Effector memory CD8-positive, alpha-beta T cell (primary cell): Measurements from ENCODE around the gene ZNF771.
"Not testable (repeated sequence)": the region's sequence is repeated elsewhere in the genome, so short reads cannot be mapped to it uniquely, and the experiment has no call there.

Experiments used
- ATAC-seq: fragments of 150-1000 bp; cut with Tn5 transposase; replicated peaks from 2 replicates; pipeline ENCODE4 v1.10.0; 2021; ENCODE audit warnings: mild to moderate bottlenecking, moderate library complexity
- DNase-seq, 3 experiments: peaks; one replicate each; pipeline ENCODE4 v3.0.0; 2021
- H3K27ac Mint-ChIP-seq, 2 donors: one replicate each; pipeline ENCODE4 v1.8.0; 2022; ENCODE audit warnings: mild to moderate bottlenecking in 2 of 2, mixed read lengths in 2 of 2, moderate library complexity in 2 of 2
- H3K27me3 Mint-ChIP-seq, 2 donors: one replicate each; pipeline ENCODE4 v1.8.0; 2022; ENCODE audit warnings: mixed read lengths in 2 of 2
- H3K36me3 Mint-ChIP-seq: one replicate; pipeline ENCODE4 v1.8.0; 2022; ENCODE audit warnings: mild to moderate bottlenecking, moderate library complexity, mixed read lengths; ENCODE audit not compliant: insufficient read depth
- H3K4me1 Mint-ChIP-seq, 2 donors: one replicate each; pipeline ENCODE4 v1.8.0; 2022; ENCODE audit warnings: low read depth in 2 of 2, mixed read lengths in 2 of 2
- H3K4me3 Mint-ChIP-seq, 2 donors: one replicate each; pipeline ENCODE4 v1.8.0; 2022; ENCODE audit warnings: mild to moderate bottlenecking in 2 of 2, mixed read lengths in 2 of 2, moderate library complexity in 2 of 2
- H3K9me3 Mint-ChIP-seq, 2 donors: one replicate each; pipeline ENCODE4 v1.8.0; 2022; ENCODE audit warnings: mixed read lengths in 2 of 2

The ZNF771 gene

GRCh38 chr16:30457743-30458560 is 50.5 kb downstream of the ZNF771 start:
- Mint-ChIP-seq H3K36me3 (peaks cover 18% of the 10 kb centered on the region), H3K9me3 (no peaks in the 10 kb centered on the region), H3K27me3 (no peaks in the 10 kb centered on the region), H3K4me3 (peak overlapping the region; percentile 68 to 75), H3K4me1 (peaks cover 27 to 54% of the 10 kb centered on the region in 2 donors), H3K27ac (peak overlapping the region; percentile 85 to 87)
- ATAC-seq = no peak
- no peak for DNase-seq

GRCh38 chr16:30458561-30459394 is 51.4 kb downstream of the ZNF771 start:
- Mint-ChIP-seq H3K4me1 (peaks cover 27 to 54% of the 10 kb centered on the region in 2 donors), H3K36me3 (peaks cover 18% of the 10 kb centered on the region), H3K27ac (peak overlapping the region; percentile 85 to 87), H3K9me3 (no peaks in the 10 kb centered on the region), H3K27me3 (no peaks in the 10 kb centered on the region), H3K4me3 (peak overlapping the region; percentile 68 to 75)
- peak; percentile 97 for ATAC-seq
- DNase-seq = peak; percentile 67 to 69 (median 68)

GRCh38 chr16:30459456-30459855 is 52.0 kb downstream of the ZNF771 start:
- no peak for DNase-seq
- Mint-ChIP-seq H3K4me3 (peak overlapping the region; percentile 68 to 75), H3K4me1 (peaks cover 24 to 47% of the 10 kb centered on the region in 2 donors), H3K27me3 (no peaks in the 10 kb centered on the region), H3K36me3 (peaks cover 18% of the 10 kb centered on the region), H3K27ac (peak overlapping the region; percentile 85 to 87), H3K9me3 (no peaks in the 10 kb centered on the region)
- ATAC-seq = no peak

- H3K4me1 Mint-ChIP-seq = peaks cover 23 to 33% of the 10 kb centered on the region in 2 donors
- ATAC-seq, H3K27ac Mint-ChIP-seq, DNase-seq, H3K9me3 Mint-ChIP-seq, H3K27me3 Mint-ChIP-seq, H3K36me3 Mint-ChIP-seq, H3K4me3 Mint-ChIP-seq: not testable (repeated sequence)
These were observed 54.0 kb downstream of the ZNF771 start for GRCh38 chr16:30461426-30461825.

GRCh38 chr16:30464078-30464477 is 56.7 kb downstream of the ZNF771 start:
- ATAC-seq (no peak), DNase-seq (no peak)
- no peaks in the 10 kb centered on the region for H3K27me3 Mint-ChIP-seq
- peaks cover 5 to 8% of the 10 kb centered on the region in 2 donors for H3K4me1 Mint-ChIP-seq
- H3K36me3 Mint-ChIP-seq = peaks cover 1% of the 10 kb centered on the region
- no peak overlapping the region for H3K27ac Mint-ChIP-seq
- H3K4me3 Mint-ChIP-seq = no peak overlapping the region
- no peaks in the 10 kb centered on the region for H3K9me3 Mint-ChIP-seq
